Osteoblast (primary cell): ENCODE measurements around the gene NODAL. TPM values are rescaled to one million over a fixed set of nuclear protein-coding genes. Genes with fewer than 3 reads are reported as not detected.

Experiments used
- DNase-seq: peaks from one replicate; pipeline ENCODE4 v3.0.0; 2011; ENCODE audit warnings: low spot score, mixed read lengths; ENCODE audit not compliant: insufficient read length; ENCODE audit errors: missing footprints
- H2AFZ ChIP-seq: 2 replicates; pipeline ENCODE4 v1.6.0; 2011; ENCODE audit warnings: mild to moderate bottlenecking, low read length
- H3K27ac ChIP-seq: 2 replicates; pipeline ENCODE4 v1.5.1; 2011; ENCODE audit warnings: mild to moderate bottlenecking, low read depth, low read length, moderate library complexity
- H3K27me3 ChIP-seq: 2 replicates; pipeline ENCODE4 v1.6.0; 2012; ENCODE audit warnings: mild to moderate bottlenecking, control low read depth, inconsistent platforms, low read length, moderate library complexity; ENCODE audit not compliant: insufficient read depth
- H3K36me3 ChIP-seq: 2 replicates; pipeline ENCODE4 v1.5.1; 2011; ENCODE audit warnings: mild to moderate bottlenecking, low read length, control low read depth, moderate library complexity; ENCODE audit not compliant: insufficient read depth
- H3K4me1 ChIP-seq: 2 replicates; pipeline ENCODE4 v1.5.1; 2011; ENCODE audit warnings: mild to moderate bottlenecking, low read length, control low read depth, moderate library complexity; ENCODE audit not compliant: insufficient read depth
- H3K4me2 ChIP-seq: 2 replicates; pipeline ENCODE4 v1.6.0; 2011; ENCODE audit warnings: mild to moderate bottlenecking, low read length; ENCODE audit not compliant: insufficient read depth
- H3K4me3 ChIP-seq: fragments of 200-600 bp; sonication (generic); 3 replicates; pipeline ENCODE4 v1.5.1; 2012; ENCODE audit warnings: mild to moderate bottlenecking, low read length, inconsistent platforms; ENCODE audit not compliant: insufficient read depth
- H3K79me2 ChIP-seq: 2 replicates; pipeline ENCODE4 v1.6.0; 2012; ENCODE audit warnings: mild to moderate bottlenecking, low read length, control low read depth, inconsistent platforms; ENCODE audit not compliant: insufficient read depth
- H3K9me3 ChIP-seq: 2 replicates; pipeline ENCODE4 v1.5.1; 2011; ENCODE audit warnings: low read depth, low read length, control low read depth
- H4K20me1 ChIP-seq: 2 replicates; pipeline ENCODE4 v1.6.0; 2012; ENCODE audit warnings: mild to moderate bottlenecking, low read length, control low read depth; ENCODE audit not compliant: insufficient read depth
- CTCF ChIP-seq: IDR thresholded peaks from 2 replicates; pipeline ENCODE4 v1.5.1; 2011; ENCODE audit warnings: mild to moderate bottlenecking, low read depth, low read length, moderate library complexity; ENCODE audit errors: extremely low read depth
- total RNA-seq: library from RNA; depleted of rRNA; stranded (reverse); fragments of >200 nt; gene quantifications from 2 replicates; pipeline ENCODE4 v1.2.3, GENCODE V29; 2012

NODAL gene
- total RNA-seq, 1 donor: not detected

GRCh38 chr10:70404787-70405036 lies 36.8 kb downstream of the NODAL start:
- DNase-seq: no peak
- H3K36me3 ChIP-seq: no peaks in the 10 kb centered on the region
- no peaks in the 10 kb centered on the region for H3K9me3 ChIP-seq
- H3K79me2 ChIP-seq: peaks cover 45% of the 10 kb centered on the region
- H3K4me1 ChIP-seq: peaks cover 27% of the 10 kb centered on the region
- no peak for TF ChIP-seq CTCF
- peak overlapping the region; percentile 91 for H3K27ac ChIP-seq
- H4K20me1 ChIP-seq: peaks cover 36% of the 10 kb centered on the region
- H3K4me2 ChIP-seq: peak overlapping the region; percentile 100
- H3K4me3 ChIP-seq: peak overlapping the region; percentile 95
- H2AFZ ChIP-seq: peak overlapping the region; percentile 63
- no peaks in the 10 kb centered on the region for H3K27me3 ChIP-seq

- peak; percentile 97 for DNase-seq
- Histone ChIP-seq H3K9me3 (no peaks in the 10 kb centered on the region), H3K27ac (peak within 1 kb of the TSS; percentile 91), H3K4me1 (peaks cover 27% of the 10 kb centered on the region), H4K20me1 (peaks cover 32% of the 10 kb centered on the region), H3K36me3 (no peaks in the 10 kb centered on the region), H3K27me3 (no peaks in the 10 kb centered on the region), H3K79me2 (peaks cover 40% of the 10 kb centered on the region), H2AFZ (peak within 1 kb of the TSS; percentile 69), H3K4me3 (peak within 1 kb of the TSS; percentile 95), H3K4me2 (peak within 1 kb of the TSS; percentile 100)
- no peak for TF ChIP-seq CTCF
Measured at GRCh38 chr10:70404036-70404786, 37.3 kb downstream of the NODAL start, which contains the start of gene EIF4EBP2. Gene EIF4EBP2, plus strand, starts transcription at chr10:70404145. Its CDS starts 257 bp downstream, at chr10:70404402.

GRCh38 chr10:70403483-70404035 lies 37.9 kb downstream of the NODAL start:
- Histone ChIP-seq H4K20me1 (peaks cover 26% of the 10 kb centered on the region), H3K4me1 (peaks cover 24% of the 10 kb centered on the region), H3K36me3 (no peaks in the 10 kb centered on the region), H3K27me3 (no peaks in the 10 kb centered on the region), H3K4me3 (peak overlapping the region; percentile 95), H3K79me2 (peaks cover 34% of the 10 kb centered on the region), H2AFZ (peak overlapping the region; percentile 69), H3K27ac (no peak overlapping the region), H3K4me2 (peak overlapping the region; percentile 93), H3K9me3 (no peaks in the 10 kb centered on the region)
- DNase-seq: no peak
- TF ChIP-seq CTCF: no peak

GRCh38 chr10:70399177-70399576 lies 42.3 kb downstream of the NODAL start:
- peaks cover 4% of the 10 kb centered on the region for H3K4me1 ChIP-seq
- no peaks in the 10 kb centered on the region for H4K20me1 ChIP-seq
- TF ChIP-seq CTCF: no peak
- no peak overlapping the region for H3K4me3 ChIP-seq
- DNase-seq: no peak
- no peak overlapping the region for H2AFZ ChIP-seq
- H3K9me3 ChIP-seq: no peaks in the 10 kb centered on the region
- H3K36me3 ChIP-seq: no peaks in the 10 kb centered on the region
- H3K79me2 ChIP-seq: peaks cover 2% of the 10 kb centered on the region
- no peak overlapping the region for H3K4me2 ChIP-seq
- H3K27ac ChIP-seq: no peak overlapping the region
- no peaks in the 10 kb centered on the region for H3K27me3 ChIP-seq
